Neural progenitor cell (in vitro differentiated cells): ENCODE results near the gene KCNH1. TPM values are rescaled to one million over a fixed set of nuclear protein-coding genes. Genes with fewer than 3 reads are reported as not detected.

ENCODE experiments used
- DNase-seq: peaks from one replicate; pipeline ENCODE4 v3.0.0-alpha.2; 2016; ENCODE audit warnings: low spot score
- H2AFZ ChIP-seq: fragments of 200-600 bp; sonication (generic); replicated peaks from 2 replicates; pipeline ENCODE4 v1.6.1; 2016; ENCODE audit warnings: antibody characterized with exemption
- H3F3A ChIP-seq: fragments of 200-600 bp; sonication (generic); 2 replicates; pipeline ENCODE4 v1.6.1; 2016; ENCODE audit warnings: antibody characterized with exemption, low read depth
- H3K27ac ChIP-seq: fragments of 200-600 bp; sonication (generic); 2 replicates; pipeline ENCODE4 v1.5.1; 2016; ENCODE audit warnings: mild to moderate bottlenecking
- H3K27me3 ChIP-seq: fragments of 200-600 bp; sonication (generic); 2 replicates; pipeline ENCODE4 v1.6.1; 2016; ENCODE audit warnings: mild to moderate bottlenecking, moderate library complexity
- H3K36me3 ChIP-seq: fragments of 200-600 bp; sonication (generic); 2 replicates; pipeline ENCODE4 v1.5.1; 2016
- H3K4me1 ChIP-seq: fragments of 200-600 bp; sonication (generic); 2 replicates; pipeline ENCODE4 v1.6.1; 2016; ENCODE audit warnings: mixed run types
- H3K4me2 ChIP-seq: fragments of 200-600 bp; sonication (generic); 2 replicates; pipeline ENCODE4 v1.6.1; 2016
- H3K4me3 ChIP-seq: fragments of 200-600 bp; sonication (generic); 2 replicates; pipeline ENCODE4 v1.5.1; 2016
- H3K79me2 ChIP-seq: fragments of 200-600 bp; sonication (generic); 2 replicates; pipeline ENCODE4 v1.6.1; 2016; ENCODE audit warnings: low read depth
- H3K9ac ChIP-seq: fragments of 200-600 bp; sonication (generic); 2 replicates; pipeline ENCODE4 v1.6.1; 2016
- H3K9me3 ChIP-seq: fragments of 200-600 bp; sonication (generic); 2 replicates; pipeline ENCODE4 v1.5.1; 2016; ENCODE audit warnings: low read depth
- H4K20me1 ChIP-seq: fragments of 200-600 bp; sonication (generic); 2 replicates; pipeline ENCODE4 v1.6.1; 2016; ENCODE audit warnings: low read depth
- H3K27ac Mint-ChIP-seq: 3 replicates; pipeline ENCODE4 v1.8.0; 2021; ENCODE audit warnings: mixed read lengths
- H3K27me3 Mint-ChIP-seq: 2 replicates; pipeline ENCODE4 v1.8.0; 2022; ENCODE audit warnings: low read depth, mild to moderate bottlenecking, inconsistent platforms, moderate library complexity, mixed read lengths; ENCODE audit not compliant: insufficient read depth
- H3K36me3 Mint-ChIP-seq: 3 replicates; pipeline ENCODE4 v1.8.0; 2021; ENCODE audit warnings: mixed read lengths
- H3K4me1 Mint-ChIP-seq: 3 replicates; pipeline ENCODE4 v1.8.0; 2021; ENCODE audit warnings: mixed read lengths
- H3K4me3 Mint-ChIP-seq: 3 replicates; pipeline ENCODE4 v1.8.0; 2021; ENCODE audit warnings: mild to moderate bottlenecking, moderate library complexity, mixed read lengths
- H3K9me3 Mint-ChIP-seq: 3 replicates; pipeline ENCODE4 v1.8.0; 2020; ENCODE audit warnings: mixed read lengths
- CTCF ChIP-seq: fragments of 200-600 bp; sonication (generic); IDR thresholded peaks from 2 replicates; pipeline ENCODE4 v1.5.1; 2017; ENCODE audit warnings: antibody characterized with exemption, mild to moderate bottlenecking
- EZH2 ChIP-seq: fragments of 200-600 bp; sonication (generic); IDR thresholded peaks from 2 replicates; pipeline ENCODE4 v1.6.1; 2017; ENCODE audit warnings: antibody characterized with exemption, mild to moderate bottlenecking, moderate library complexity
- EZH2phosphoT487 ChIP-seq: fragments of 200-600 bp; sonication (generic); IDR thresholded peaks from 2 replicates; pipeline ENCODE4 v1.6.1; 2017; ENCODE audit warnings: antibody characterized with exemption
- total RNA-seq: library from RNA; depleted of rRNA; stranded (reverse); fragments of >200 nt; gene quantifications from 2 replicates; pipeline ENCODE4 v1.2.3, GENCODE V29; 2015; ENCODE audit warnings: low replicate concordance

Gene KCNH1
- total RNA-seq, 1 donor from 2014 or later = 1.6 TPM

- Mint-ChIP-seq H3K4me3 (no peak overlapping the region), H3K27ac (no peak overlapping the region), H3K9me3 (peaks cover 19% of the 10 kb centered on the region), H3K36me3 (no peaks in the 10 kb centered on the region), H3K27me3 (no peaks in the 10 kb centered on the region), H3K4me1 (peaks cover 4% of the 10 kb centered on the region)
- H3K4me1 ChIP-seq = peaks cover 3% of the 10 kb centered on the region
- no peak for DNase-seq
- H3K9ac ChIP-seq = no peak overlapping the region
- no peaks in the 10 kb centered on the region for H3K9me3 ChIP-seq
- H3K4me2 ChIP-seq = no peak overlapping the region
- TF ChIP-seq EZH2phosphoT487 (no peak), EZH2 (no peak), CTCF (no peak)
- no peak overlapping the region for H3K4me3 ChIP-seq
- H3K27me3 ChIP-seq = no peaks in the 10 kb centered on the region
- no peaks in the 10 kb centered on the region for H4K20me1 ChIP-seq
- no peaks in the 10 kb centered on the region for H3K36me3 ChIP-seq
- no peak overlapping the region for H2AFZ ChIP-seq
- no peak overlapping the region for H3K27ac ChIP-seq
- H3K79me2 ChIP-seq = no peaks in the 10 kb centered on the region
- no peaks in the 10 kb centered on the region for H3F3A ChIP-seq
Measured at GRCh38 chr1:211172657-211173056, 38.7 kb upstream of the KCNH1 start.

DNA sequence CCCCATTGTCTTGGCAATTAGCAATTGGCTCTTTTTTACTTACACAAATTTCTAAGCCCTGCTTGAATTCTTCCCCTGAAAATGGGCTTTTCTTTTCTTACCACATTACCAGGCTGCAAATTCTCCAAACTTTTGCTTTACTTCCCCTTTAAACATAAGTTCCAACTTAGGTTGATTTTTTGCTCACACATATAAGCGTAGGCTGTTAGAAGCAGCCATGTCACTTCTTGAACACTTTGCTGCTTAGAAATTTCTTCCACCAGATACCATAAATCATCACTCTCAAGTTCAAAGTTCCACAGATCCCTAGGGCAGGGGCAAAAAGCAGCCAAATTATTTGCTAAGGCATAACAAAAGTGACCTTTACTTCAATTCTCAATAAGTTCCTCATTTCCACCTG lies 35.4 kb upstream of the KCNH1 start:
- Histone ChIP-seq H3K4me1 (peaks cover 3% of the 10 kb centered on the region), H3K36me3 (no peaks in the 10 kb centered on the region), H4K20me1 (no peaks in the 10 kb centered on the region), H3K27ac (no peak overlapping the region), H3K4me3 (no peak overlapping the region), H3K9me3 (no peaks in the 10 kb centered on the region), H3F3A (no peaks in the 10 kb centered on the region), H3K4me2 (no peak overlapping the region), H3K79me2 (no peaks in the 10 kb centered on the region), H3K27me3 (no peaks in the 10 kb centered on the region), H2AFZ (no peak overlapping the region), H3K9ac (no peak overlapping the region)
- TF ChIP-seq CTCF (no peak), EZH2 (no peak), EZH2phosphoT487 (no peak)
- Mint-ChIP-seq H3K27ac (no peak overlapping the region), H3K4me1 (no peaks in the 10 kb centered on the region), H3K9me3 (peaks cover 21% of the 10 kb centered on the region), H3K27me3 (no peaks in the 10 kb centered on the region), H3K4me3 (no peak overlapping the region), H3K36me3 (no peaks in the 10 kb centered on the region)
- no peak for DNase-seq

DNA sequence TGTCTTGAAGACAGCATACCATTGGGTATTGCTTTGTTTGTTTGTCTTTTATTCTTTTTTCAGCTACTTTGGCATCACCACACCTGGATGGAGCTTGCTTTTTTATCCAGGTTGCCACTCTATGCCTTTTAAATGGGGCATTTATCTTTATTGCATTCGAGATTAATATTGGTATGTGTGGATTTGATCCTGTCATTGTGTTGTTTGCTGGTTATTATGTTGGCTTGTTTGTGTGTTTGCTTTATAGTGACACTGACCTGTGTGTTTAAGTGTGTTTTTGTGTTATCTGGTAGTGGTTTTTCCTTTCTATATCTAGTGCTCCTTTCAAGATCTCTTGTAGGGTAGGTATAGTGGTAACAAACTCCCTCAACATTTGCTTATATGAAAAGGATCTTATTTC lies 24.9 kb upstream of the KCNH1 start:
- H2AFZ ChIP-seq = no peak overlapping the region
- Mint-ChIP-seq H3K9me3 (peaks cover 21% of the 10 kb centered on the region), H3K27ac (no peak overlapping the region), H3K27me3 (peaks cover 5% of the 10 kb centered on the region), H3K36me3 (no peaks in the 10 kb centered on the region), H3K4me3 (no peak overlapping the region), H3K4me1 (no peaks in the 10 kb centered on the region)
- no peak overlapping the region for H3K4me2 ChIP-seq
- no peak overlapping the region for H3K9ac ChIP-seq
- no peaks in the 10 kb centered on the region for H3K27me3 ChIP-seq
- no peaks in the 10 kb centered on the region for H3K4me1 ChIP-seq
- no peak overlapping the region for H3K4me3 ChIP-seq
- H4K20me1 ChIP-seq = no peaks in the 10 kb centered on the region
- no peak for TF ChIP-seq CTCF
- TF ChIP-seq EZH2 = no peak
- no peak for TF ChIP-seq EZH2phosphoT487
- H3K36me3 ChIP-seq = no peaks in the 10 kb centered on the region
- H3K27ac ChIP-seq = no peak overlapping the region
- H3F3A ChIP-seq = no peaks in the 10 kb centered on the region
- peaks cover 4% of the 10 kb centered on the region for H3K9me3 ChIP-seq
- no peaks in the 10 kb centered on the region for H3K79me2 ChIP-seq
- no peak for DNase-seq

DNA sequence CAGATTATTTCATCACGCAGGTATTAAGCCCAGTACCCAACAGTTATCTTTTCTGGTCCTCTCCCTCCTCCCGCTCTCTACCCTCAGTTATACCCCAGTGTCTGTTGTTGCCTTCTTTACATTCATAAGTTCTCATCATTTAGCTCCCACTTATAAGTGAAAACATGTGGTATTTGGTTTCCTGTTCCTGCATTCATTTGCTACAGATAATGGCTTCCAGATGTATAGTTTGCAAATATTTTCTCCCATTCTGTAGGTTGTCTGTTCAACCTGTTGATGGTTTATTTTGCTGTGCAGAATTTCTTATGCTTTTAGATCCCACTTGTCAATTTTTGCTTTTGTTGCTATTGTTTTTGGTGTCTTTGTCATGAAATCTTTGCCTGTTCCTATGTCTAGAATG lies 21.1 kb upstream of the KCNH1 start:
- H3K4me3 ChIP-seq = no peak overlapping the region
- H3K27ac Mint-ChIP-seq = no peak overlapping the region
- no peaks in the 10 kb centered on the region for H3K36me3 Mint-ChIP-seq
- H3K9me3 ChIP-seq = peaks cover 4% of the 10 kb centered on the region
- H3F3A ChIP-seq = no peaks in the 10 kb centered on the region
- no peaks in the 10 kb centered on the region for H3K79me2 ChIP-seq
- H2AFZ ChIP-seq = no peak overlapping the region
- H3K4me1 Mint-ChIP-seq = no peaks in the 10 kb centered on the region
- no peaks in the 10 kb centered on the region for H4K20me1 ChIP-seq
- no peaks in the 10 kb centered on the region for H3K27me3 ChIP-seq
- no peaks in the 10 kb centered on the region for H3K36me3 ChIP-seq
- no peak for DNase-seq
- H3K4me3 Mint-ChIP-seq = no peak overlapping the region
- TF ChIP-seq CTCF = no peak
- TF ChIP-seq EZH2phosphoT487 = no peak
- no peak for TF ChIP-seq EZH2
- no peaks in the 10 kb centered on the region for H3K4me1 ChIP-seq
- peaks cover 5% of the 10 kb centered on the region for H3K27me3 Mint-ChIP-seq
- no peak overlapping the region for H3K9ac ChIP-seq
- H3K27ac ChIP-seq = no peak overlapping the region
- H3K9me3 Mint-ChIP-seq = peaks cover 21% of the 10 kb centered on the region
- no peak overlapping the region for H3K4me2 ChIP-seq
